GM23338 (cell line): ENCODE data around the gene GPR37L1. TPM values are rescaled to one million over a fixed set of nuclear protein-coding genes. Genes with fewer than 3 reads are reported as not detected.
A peak's percentile ranks its signal among the peaks of the same experiment; 100 is the strongest.

Source experiments
- ATAC-seq: fragments of 200-7000 bp; cut with Tn5 transposase; 3 replicates; pipeline ENCODE4 v1.9.1; 2020
- DNase-seq: peaks from one replicate; pipeline ENCODE4 v3.0.0-alpha.2; 2015; ENCODE audit warnings: low spot score
- H2AFZ ChIP-seq: fragments of 200-600 bp; sonication (generic); 2 replicates; pipeline ENCODE4 v1.8.0; 2016; ENCODE audit warnings: antibody characterized with exemption, mild to moderate bottlenecking, moderate library complexity
- H3F3A ChIP-seq: fragments of 200-600 bp; sonication (generic); replicated peaks from 2 replicates; pipeline ENCODE4 v1.8.0; 2017; ENCODE audit warnings: antibody characterized with exemption, mixed run types, low read depth
- H3K27ac ChIP-seq: fragments of 200-600 bp; sonication (generic); 2 replicates; pipeline ENCODE4 v1.6.1; 2016; ENCODE audit warnings: low read depth
- H3K27me3 ChIP-seq: fragments of 200-600 bp; sonication (generic); 2 replicates; pipeline ENCODE4 v1.8.0; 2016; ENCODE audit warnings: mild to moderate bottlenecking, mixed run types, moderate library complexity; ENCODE audit not compliant: insufficient read depth
- H3K36me3 ChIP-seq: fragments of 200-600 bp; sonication (generic); 2 replicates; pipeline ENCODE4 v1.8.0; 2016; ENCODE audit warnings: mild to moderate bottlenecking; ENCODE audit not compliant: insufficient read depth
- H3K4me1 ChIP-seq: fragments of 200-600 bp; sonication (generic); 2 replicates; pipeline ENCODE4 v1.8.0; 2016; ENCODE audit warnings: mild to moderate bottlenecking, moderate library complexity; ENCODE audit not compliant: insufficient read depth
- H3K4me2 ChIP-seq: fragments of 200-600 bp; sonication (generic); 2 replicates; pipeline ENCODE4 v1.7.1; 2017; ENCODE audit warnings: mixed run types
- H3K4me3 ChIP-seq: fragments of 200-600 bp; sonication (generic); 2 replicates; pipeline ENCODE4 v1.6.1; 2016; ENCODE audit warnings: mixed run types
- H3K79me2 ChIP-seq: fragments of 200-600 bp; sonication (generic); replicated peaks from 2 replicates; pipeline ENCODE4 v1.8.0; 2017; ENCODE audit warnings: mild to moderate bottlenecking; ENCODE audit not compliant: insufficient read depth
- H3K9me2 ChIP-seq: fragments of 200-600 bp; sonication (generic); 2 replicates; pipeline ENCODE4 v1.8.0; 2017; ENCODE audit not compliant: insufficient read depth
- H4K20me1 ChIP-seq: fragments of 200-600 bp; sonication (generic); replicated peaks from 2 replicates; pipeline ENCODE4 v1.8.0; 2017; ENCODE audit warnings: mild to moderate bottlenecking; ENCODE audit not compliant: insufficient read depth
- H3K27ac Mint-ChIP-seq: 2 replicates; pipeline ENCODE4 v1.8.0; 2020; ENCODE audit warnings: inconsistent platforms, mild to moderate bottlenecking, moderate library complexity, mixed read lengths
- H3K27me3 Mint-ChIP-seq: 3 replicates; pipeline ENCODE4 v1.8.0; 2022; ENCODE audit warnings: low read depth, mild to moderate bottlenecking, moderate library complexity, mixed read lengths, inconsistent platforms; ENCODE audit not compliant: insufficient read depth, poor library complexity
- H3K36me3 Mint-ChIP-seq: 3 replicates; pipeline ENCODE4 v1.8.0; 2021; ENCODE audit warnings: low read depth, mild to moderate bottlenecking, inconsistent platforms, moderate library complexity, mixed read lengths
- H3K4me1 Mint-ChIP-seq: 3 replicates; pipeline ENCODE4 v1.8.0; 2020; ENCODE audit warnings: mild to moderate bottlenecking, inconsistent platforms, mixed read lengths
- H3K4me3 Mint-ChIP-seq: 3 replicates; pipeline ENCODE4 v1.8.0; 2021; ENCODE audit warnings: moderate library complexity, mild to moderate bottlenecking, inconsistent platforms, mixed read lengths
- H3K9me3 Mint-ChIP-seq: 3 replicates; pipeline ENCODE4 v1.8.0; 2020; ENCODE audit warnings: moderate library complexity, mild to moderate bottlenecking, inconsistent platforms, mixed read lengths
- CREB1 ChIP-seq: fragments of 250-450 bp; sonication (Bioruptor Pico); IDR thresholded peaks from 2 replicates; pipeline ENCODE4 v1.5.0; 2020; ENCODE audit warnings: low read depth, mild to moderate bottlenecking, moderate library complexity
- EZH2 ChIP-seq: fragments of 200-600 bp; sonication (generic); IDR thresholded peaks from one replicate; pipeline ENCODE4 v1.8.0; 2017; ENCODE audit warnings: antibody characterized with exemption, mild to moderate bottlenecking, low read depth; ENCODE audit not compliant: unreplicated experiment
- EZH2phosphoT487 ChIP-seq: fragments of 200-600 bp; sonication (generic); IDR thresholded peaks from one replicate; pipeline ENCODE4 v1.8.1; 2018; ENCODE audit warnings: antibody characterized with exemption; ENCODE audit not compliant: unreplicated experiment
- JUNB ChIP-seq: IDR thresholded peaks from one replicate; pipeline ENCODE4 v1.6.1; 2016; ENCODE audit warnings: antibody characterized with exemption; ENCODE audit not compliant: unreplicated experiment
- NANOG ChIP-seq: IDR thresholded peaks from 2 replicates; pipeline ENCODE4 v1.6.1; 2016; ENCODE audit warnings: antibody characterized with exemption, borderline replicate concordance
- POLR2AphosphoS5 ChIP-seq: IDR thresholded peaks from 2 replicates; pipeline ENCODE4 v1.6.1; 2016; ENCODE audit warnings: antibody characterized with exemption, low read depth
- STAT1 ChIP-seq: IDR thresholded peaks from one replicate; pipeline ENCODE4 v1.6.1; 2016; ENCODE audit warnings: antibody characterized with exemption; ENCODE audit not compliant: unreplicated experiment
- ZNF114 ChIP-seq: fragments of 250-450 bp; sonication (Bioruptor Pico); IDR thresholded peaks from 2 replicates; pipeline ENCODE4 v1.5.0; 2020; ENCODE audit warnings: mild to moderate bottlenecking, moderate library complexity
- ZNF331 ChIP-seq: fragments of 250-450 bp; sonication (Bioruptor Pico); IDR thresholded peaks from 2 replicates; pipeline ENCODE4 v1.5.0; 2020; ENCODE audit warnings: low read depth, mild to moderate bottlenecking, moderate library complexity
- polyA plus RNA-seq: library from polyadenylated mRNA; unstranded; fragments of >200 nt; fragmentation: Nextera tagmentation; extraction: Ambion mirVana; gene quantifications from 2 replicates; pipeline ENCODE4 v1.2.1, GENCODE V29; 2016
- total RNA-seq: library from RNA; depleted of rRNA; stranded (reverse); fragments of >200 nt; shearing (Covaris generic); gene quantifications from 2 replicates; pipeline ENCODE4 v1.2.3, GENCODE V29; 2014
- TF ChIP-seq, protein P1 (sequence below): IDR thresholded peaks from one replicate; pipeline ENCODE4 v1.6.1; 2018; ENCODE audit warnings: antibody characterized with exemption; ENCODE audit not compliant: unreplicated experiment
- TF ChIP-seq, protein P2 (sequence below): IDR thresholded peaks from 2 replicates; pipeline ENCODE4 v1.6.1; 2016; ENCODE audit warnings: antibody characterized with exemption
- TF ChIP-seq, protein P3 (sequence below): fragments of 250-450 bp; sonication (Bioruptor Pico); IDR thresholded peaks from 2 replicates; pipeline ENCODE4 v1.5.0; 2020; ENCODE audit warnings: mild to moderate bottlenecking, moderate library complexity
- TF ChIP-seq, protein P4 (sequence below), 2 experiments: fragments of 200-600 bp in 1 of 2; sonication (generic) in 1 of 2; conservative IDR thresholded peaks; 2 replicates each; pipeline versions ENCODE4 v1.5.1 to v1.6.1; 2016 to 2017; ENCODE audit warnings: antibody characterized with exemption in 2 of 2, low read depth in 2 of 2, mild to moderate bottlenecking in 2 of 2, moderate library complexity in 1 of 2

GPR37L1 gene
- total and polyA plus RNA-seq, 2 experiments from 2014 or later: 0.08 to 0.21 TPM

DNA sequence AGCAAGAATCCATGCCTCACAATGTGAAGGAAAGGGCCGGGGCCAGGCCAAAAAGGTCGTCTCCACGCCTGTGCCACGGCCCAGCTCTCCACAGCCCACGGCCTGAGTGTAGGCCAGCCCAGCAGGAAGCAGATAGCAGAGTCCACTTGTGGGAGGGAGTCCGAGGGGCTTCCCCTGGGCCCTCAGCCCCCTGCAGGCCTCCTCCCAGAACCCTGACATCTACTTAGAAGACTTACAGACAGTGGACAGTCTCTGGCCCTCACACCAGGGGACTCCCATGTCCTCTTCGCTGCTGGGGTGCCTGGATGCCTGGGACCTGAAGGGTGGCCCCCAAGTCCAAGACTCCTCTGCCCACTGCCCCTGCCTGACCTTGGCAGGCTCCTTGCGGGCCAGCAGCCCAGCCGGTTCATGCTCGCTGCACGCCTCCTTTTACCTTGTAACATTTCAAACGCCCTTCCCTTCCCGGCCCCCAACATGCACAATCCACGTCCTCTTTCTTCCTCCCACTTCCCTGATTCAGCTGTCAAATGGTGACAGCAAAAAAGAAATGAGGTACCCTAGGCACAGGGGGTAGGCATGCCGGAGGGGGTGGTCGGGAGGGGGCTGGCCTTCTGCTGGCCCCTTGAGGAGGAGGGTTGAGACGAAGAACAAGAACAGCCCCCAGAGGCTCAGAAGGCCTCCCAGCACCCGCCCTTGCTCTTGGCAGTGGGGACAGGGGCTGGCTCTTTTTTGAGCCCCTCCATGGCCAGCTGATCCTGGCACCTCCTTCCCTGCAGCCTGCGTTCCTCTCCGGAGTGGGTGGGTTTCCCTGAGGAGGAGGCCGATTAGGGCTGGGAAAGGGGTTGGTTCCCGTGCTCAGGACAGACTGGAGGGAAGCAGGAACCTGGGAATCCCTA lies 38.7 kb downstream of the GPR37L1 start:
- H3K4me1 Mint-ChIP-seq: peaks cover 54% of the 10 kb centered on the region
- no peaks in the 10 kb centered on the region for H3K36me3 Mint-ChIP-seq
- Histone ChIP-seq H3K4me2 (no peak overlapping the region), H3K27ac (no peak overlapping the region), H3K36me3 (no peaks in the 10 kb centered on the region), H3F3A (0 out of 2 replicates have a peak, but pooled peaks cover 2% of the 10 kb centered on the region), H3K4me3 (no peak overlapping the region), H2AFZ (peak overlapping the region; percentile 74; the same call in 1 of the 2 replicates), H3K79me2 (no peaks in the 10 kb centered on the region), H4K20me1 (no peaks in the 10 kb centered on the region), H3K27me3 (no peaks in the 10 kb centered on the region), H3K9me2 (no peaks in the 10 kb centered on the region), H3K4me1 (peaks cover 14% of the 10 kb centered on the region)
- peaks cover 3% of the 10 kb centered on the region; the same call in 1 of the 3 replicates for H3K9me3 Mint-ChIP-seq
- ATAC-seq: no peak
- no peak overlapping the region for H3K27ac Mint-ChIP-seq
- no peak for DNase-seq
- no peak overlapping the region for H3K4me3 Mint-ChIP-seq
- peaks cover 19% of the 10 kb centered on the region for H3K27me3 Mint-ChIP-seq
- no peak for TF ChIP-seq CREB1
- TF ChIP-seq, protein P1, sequence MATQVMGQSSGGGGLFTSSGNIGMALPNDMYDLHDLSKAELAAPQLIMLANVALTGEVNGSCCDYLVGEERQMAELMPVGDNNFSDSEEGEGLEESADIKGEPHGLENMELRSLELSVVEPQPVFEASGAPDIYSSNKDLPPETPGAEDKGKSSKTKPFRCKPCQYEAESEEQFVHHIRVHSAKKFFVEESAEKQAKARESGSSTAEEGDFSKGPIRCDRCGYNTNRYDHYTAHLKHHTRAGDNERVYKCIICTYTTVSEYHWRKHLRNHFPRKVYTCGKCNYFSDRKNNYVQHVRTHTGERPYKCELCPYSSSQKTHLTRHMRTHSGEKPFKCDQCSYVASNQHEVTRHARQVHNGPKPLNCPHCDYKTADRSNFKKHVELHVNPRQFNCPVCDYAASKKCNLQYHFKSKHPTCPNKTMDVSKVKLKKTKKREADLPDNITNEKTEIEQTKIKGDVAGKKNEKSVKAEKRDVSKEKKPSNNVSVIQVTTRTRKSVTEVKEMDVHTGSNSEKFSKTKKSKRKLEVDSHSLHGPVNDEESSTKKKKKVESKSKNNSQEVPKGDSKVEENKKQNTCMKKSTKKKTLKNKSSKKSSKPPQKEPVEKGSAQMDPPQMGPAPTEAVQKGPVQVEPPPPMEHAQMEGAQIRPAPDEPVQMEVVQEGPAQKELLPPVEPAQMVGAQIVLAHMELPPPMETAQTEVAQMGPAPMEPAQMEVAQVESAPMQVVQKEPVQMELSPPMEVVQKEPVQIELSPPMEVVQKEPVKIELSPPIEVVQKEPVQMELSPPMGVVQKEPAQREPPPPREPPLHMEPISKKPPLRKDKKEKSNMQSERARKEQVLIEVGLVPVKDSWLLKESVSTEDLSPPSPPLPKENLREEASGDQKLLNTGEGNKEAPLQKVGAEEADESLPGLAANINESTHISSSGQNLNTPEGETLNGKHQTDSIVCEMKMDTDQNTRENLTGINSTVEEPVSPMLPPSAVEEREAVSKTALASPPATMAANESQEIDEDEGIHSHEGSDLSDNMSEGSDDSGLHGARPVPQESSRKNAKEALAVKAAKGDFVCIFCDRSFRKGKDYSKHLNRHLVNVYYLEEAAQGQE: no peak
- no peak for TF ChIP-seq ZNF114 (CRISPR knock-in tag)
- TF ChIP-seq POLR2AphosphoS5: no peak
- TF ChIP-seq EZH2phosphoT487: no peak
- TF ChIP-seq, protein P2, sequence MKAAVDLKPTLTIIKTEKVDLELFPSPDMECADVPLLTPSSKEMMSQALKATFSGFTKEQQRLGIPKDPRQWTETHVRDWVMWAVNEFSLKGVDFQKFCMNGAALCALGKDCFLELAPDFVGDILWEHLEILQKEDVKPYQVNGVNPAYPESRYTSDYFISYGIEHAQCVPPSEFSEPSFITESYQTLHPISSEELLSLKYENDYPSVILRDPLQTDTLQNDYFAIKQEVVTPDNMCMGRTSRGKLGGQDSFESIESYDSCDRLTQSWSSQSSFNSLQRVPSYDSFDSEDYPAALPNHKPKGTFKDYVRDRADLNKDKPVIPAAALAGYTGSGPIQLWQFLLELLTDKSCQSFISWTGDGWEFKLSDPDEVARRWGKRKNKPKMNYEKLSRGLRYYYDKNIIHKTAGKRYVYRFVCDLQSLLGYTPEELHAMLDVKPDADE: no peak
- TF ChIP-seq NANOG: no peak
- TF ChIP-seq ZNF331 (CRISPR knock-in tag): no peak
- TF ChIP-seq, protein P3, sequence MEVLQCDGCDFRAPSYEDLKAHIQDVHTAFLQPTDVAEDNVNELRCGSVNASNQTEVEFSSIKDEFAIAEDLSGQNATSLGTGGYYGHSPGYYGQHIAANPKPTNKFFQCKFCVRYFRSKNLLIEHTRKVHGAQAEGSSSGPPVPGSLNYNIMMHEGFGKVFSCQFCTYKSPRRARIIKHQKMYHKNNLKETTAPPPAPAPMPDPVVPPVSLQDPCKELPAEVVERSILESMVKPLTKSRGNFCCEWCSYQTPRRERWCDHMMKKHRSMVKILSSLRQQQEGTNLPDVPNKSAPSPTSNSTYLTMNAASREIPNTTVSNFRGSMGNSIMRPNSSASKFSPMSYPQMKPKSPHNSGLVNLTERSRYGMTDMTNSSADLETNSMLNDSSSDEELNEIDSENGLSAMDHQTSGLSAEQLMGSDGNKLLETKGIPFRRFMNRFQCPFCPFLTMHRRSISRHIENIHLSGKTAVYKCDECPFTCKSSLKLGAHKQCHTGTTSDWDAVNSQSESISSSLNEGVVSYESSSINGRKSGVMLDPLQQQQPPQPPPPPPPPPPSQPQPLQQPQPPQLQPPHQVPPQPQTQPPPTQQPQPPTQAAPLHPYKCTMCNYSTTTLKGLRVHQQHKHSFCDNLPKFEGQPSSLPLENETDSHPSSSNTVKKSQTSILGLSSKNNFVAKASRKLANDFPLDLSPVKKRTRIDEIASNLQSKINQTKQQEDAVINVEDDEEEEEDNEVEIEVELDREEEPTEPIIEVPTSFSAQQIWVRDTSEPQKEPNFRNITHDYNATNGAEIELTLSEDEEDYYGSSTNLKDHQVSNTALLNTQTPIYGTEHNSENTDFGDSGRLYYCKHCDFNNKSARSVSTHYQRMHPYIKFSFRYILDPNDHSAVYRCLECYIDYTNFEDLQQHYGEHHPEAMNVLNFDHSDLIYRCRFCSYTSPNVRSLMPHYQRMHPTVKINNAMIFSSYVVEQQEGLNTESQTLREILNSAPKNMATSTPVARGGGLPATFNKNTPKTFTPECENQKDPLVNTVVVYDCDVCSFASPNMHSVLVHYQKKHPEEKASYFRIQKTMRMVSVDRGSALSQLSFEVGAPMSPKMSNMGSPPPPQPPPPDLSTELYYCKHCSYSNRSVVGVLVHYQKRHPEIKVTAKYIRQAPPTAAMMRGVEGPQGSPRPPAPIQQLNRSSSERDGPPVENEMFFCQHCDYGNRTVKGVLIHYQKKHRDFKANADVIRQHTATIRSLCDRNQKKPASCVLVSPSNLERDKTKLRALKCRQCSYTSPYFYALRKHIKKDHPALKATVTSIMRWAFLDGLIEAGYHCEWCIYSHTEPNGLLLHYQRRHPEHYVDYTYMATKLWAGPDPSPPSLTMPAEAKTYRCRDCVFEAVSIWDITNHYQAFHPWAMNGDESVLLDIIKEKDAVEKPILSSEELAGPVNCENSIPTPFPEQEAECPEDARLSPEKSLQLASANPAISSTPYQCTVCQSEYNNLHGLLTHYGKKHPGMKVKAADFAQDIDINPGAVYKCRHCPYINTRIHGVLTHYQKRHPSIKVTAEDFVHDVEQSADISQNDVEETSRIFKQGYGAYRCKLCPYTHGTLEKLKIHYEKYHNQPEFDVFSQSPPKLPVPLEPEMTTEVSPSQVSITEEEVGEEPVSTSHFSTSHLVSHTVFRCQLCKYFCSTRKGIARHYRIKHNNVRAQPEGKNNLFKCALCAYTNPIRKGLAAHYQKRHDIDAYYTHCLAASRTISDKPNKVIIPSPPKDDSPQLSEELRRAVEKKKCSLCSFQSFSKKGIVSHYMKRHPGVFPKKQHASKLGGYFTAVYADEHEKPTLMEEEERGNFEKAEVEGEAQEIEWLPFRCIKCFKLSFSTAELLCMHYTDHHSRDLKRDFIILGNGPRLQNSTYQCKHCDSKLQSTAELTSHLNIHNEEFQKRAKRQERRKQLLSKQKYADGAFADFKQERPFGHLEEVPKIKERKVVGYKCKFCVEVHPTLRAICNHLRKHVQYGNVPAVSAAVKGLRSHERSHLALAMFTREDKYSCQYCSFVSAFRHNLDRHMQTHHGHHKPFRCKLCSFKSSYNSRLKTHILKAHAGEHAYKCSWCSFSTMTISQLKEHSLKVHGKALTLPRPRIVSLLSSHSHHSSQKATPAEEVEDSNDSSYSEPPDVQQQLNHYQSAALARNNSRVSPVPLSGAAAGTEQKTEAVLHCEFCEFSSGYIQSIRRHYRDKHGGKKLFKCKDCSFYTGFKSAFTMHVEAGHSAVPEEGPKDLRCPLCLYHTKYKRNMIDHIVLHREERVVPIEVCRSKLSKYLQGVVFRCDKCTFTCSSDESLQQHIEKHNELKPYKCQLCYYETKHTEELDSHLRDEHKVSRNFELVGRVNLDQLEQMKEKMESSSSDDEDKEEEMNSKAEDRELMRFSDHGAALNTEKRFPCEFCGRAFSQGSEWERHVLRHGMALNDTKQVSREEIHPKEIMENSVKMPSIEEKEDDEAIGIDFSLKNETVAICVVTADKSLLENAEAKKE: no peak
- TF ChIP-seq STAT1: no peak
- no peak for TF ChIP-seq EZH2
- TF ChIP-seq, protein P4, sequence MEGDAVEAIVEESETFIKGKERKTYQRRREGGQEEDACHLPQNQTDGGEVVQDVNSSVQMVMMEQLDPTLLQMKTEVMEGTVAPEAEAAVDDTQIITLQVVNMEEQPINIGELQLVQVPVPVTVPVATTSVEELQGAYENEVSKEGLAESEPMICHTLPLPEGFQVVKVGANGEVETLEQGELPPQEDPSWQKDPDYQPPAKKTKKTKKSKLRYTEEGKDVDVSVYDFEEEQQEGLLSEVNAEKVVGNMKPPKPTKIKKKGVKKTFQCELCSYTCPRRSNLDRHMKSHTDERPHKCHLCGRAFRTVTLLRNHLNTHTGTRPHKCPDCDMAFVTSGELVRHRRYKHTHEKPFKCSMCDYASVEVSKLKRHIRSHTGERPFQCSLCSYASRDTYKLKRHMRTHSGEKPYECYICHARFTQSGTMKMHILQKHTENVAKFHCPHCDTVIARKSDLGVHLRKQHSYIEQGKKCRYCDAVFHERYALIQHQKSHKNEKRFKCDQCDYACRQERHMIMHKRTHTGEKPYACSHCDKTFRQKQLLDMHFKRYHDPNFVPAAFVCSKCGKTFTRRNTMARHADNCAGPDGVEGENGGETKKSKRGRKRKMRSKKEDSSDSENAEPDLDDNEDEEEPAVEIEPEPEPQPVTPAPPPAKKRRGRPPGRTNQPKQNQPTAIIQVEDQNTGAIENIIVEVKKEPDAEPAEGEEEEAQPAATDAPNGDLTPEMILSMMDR (conservative IDR thresholded peaks at IDR 0.05; ENCODE audit: low read depth in 2 of 2): no peak
- no peak for TF ChIP-seq JUNB
